ENCODE results near the gene CYP27A1.

CYP27A1 gene

DNA sequence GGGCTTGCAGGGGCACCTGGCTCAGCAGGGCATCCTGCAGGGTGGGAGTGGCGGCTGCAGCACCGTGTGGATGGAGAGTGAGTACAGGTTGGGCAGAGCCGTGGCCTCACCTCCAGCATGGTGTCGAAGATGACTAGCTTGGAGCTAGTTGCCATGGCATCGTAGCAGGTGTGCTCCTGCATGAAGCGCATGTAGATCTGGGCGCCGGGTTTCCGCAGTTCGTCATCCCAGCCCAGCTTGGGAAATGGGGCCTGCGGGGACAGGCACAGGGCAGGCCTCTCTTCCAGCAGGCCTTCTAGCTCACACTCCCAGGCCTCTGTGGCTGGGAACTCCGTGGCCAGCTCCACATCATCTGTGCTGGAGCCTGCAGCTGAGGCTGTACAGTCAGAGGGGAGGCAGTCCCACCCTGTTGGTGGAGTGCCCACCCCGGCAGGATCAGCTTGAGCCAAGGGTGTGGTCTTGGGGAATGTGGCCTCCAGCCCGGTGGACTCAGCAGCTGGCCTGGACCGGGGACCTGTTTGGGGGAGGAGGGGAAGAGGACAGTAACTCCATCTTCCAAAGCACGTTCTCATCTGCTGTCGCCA lies 48.0 kb downstream of the CYP27A1 start:
- TF ChIP-seq, protein P1, sequence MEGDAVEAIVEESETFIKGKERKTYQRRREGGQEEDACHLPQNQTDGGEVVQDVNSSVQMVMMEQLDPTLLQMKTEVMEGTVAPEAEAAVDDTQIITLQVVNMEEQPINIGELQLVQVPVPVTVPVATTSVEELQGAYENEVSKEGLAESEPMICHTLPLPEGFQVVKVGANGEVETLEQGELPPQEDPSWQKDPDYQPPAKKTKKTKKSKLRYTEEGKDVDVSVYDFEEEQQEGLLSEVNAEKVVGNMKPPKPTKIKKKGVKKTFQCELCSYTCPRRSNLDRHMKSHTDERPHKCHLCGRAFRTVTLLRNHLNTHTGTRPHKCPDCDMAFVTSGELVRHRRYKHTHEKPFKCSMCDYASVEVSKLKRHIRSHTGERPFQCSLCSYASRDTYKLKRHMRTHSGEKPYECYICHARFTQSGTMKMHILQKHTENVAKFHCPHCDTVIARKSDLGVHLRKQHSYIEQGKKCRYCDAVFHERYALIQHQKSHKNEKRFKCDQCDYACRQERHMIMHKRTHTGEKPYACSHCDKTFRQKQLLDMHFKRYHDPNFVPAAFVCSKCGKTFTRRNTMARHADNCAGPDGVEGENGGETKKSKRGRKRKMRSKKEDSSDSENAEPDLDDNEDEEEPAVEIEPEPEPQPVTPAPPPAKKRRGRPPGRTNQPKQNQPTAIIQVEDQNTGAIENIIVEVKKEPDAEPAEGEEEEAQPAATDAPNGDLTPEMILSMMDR (IDR thresholded peaks at IDR 0.05): no peak

DNA sequence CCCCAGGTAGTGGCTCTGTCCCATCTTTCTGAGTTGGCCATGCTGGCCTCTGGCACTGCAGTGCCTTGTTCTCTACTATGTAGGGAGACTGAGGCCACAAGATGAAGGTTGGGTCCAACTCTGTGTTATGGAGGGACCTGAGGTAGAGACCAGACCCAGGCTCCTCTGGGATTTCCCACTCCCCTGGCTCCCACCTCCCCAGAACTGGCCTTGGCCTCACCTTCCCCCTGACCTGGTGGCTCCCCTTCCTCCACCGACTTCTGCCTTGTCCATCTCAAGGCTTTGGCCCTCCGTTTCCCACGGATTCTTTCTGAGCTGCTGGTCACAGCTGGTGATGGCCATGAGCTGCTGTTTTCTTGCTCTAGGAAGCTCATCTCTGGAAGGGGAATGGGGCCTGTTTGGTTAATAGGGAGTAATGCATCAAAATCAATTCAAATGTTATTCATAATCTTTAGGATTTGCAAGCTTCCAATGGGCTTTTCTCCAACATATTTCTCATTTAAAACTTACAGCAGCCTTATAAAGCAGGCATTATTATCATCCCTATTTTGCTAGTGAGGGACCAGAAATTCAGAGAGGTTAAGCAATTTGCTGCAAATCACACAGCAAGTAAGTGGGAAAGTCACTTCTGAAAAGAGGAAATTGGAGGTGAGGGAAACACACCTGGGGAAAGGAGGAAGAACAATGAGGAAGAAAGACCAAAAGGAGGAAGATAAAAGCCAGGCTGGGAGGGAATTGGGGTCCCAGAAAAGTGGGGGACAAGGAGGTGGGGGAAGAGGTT lies 48.8 kb downstream of the CYP27A1 start:
- TF ChIP-seq, protein P1 (IDR thresholded peaks at IDR 0.05): no peak

DNA sequence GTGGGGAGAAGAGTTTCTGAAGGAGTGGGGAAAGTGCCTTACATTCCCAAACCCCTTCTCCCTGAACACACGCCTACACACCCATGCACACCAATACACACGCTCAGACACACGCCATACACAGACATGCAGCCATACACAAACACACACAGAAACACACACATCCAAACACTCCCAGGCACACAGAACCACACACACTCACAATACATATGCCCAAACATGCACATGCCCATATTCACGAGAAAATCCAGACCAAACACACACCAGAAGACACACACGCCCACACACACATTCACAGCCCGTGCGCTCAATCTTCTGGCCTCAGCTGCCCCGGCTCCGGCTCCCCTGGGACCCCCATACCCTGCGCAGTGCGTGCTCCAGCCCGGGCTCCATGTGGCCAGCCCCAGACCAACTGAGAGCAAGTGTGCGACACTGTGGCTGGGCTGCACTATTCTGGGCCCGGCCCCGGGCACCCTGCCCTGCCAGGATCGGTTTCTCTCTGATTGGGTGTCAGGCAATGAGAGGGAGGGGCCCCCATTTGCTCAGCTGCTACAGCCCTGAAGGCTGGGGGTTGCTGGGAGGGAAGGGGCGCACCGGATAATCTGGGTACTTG lies 49.5 kb downstream of the CYP27A1 start, which contains the start of gene PRKAG3:
TSS of gene PRKAG3 (minus strand) at position 426 of the 613 bp plus-strand sequence.
- TF ChIP-seq, protein P1 (IDR thresholded peaks at IDR 0.05): no peak

DNA sequence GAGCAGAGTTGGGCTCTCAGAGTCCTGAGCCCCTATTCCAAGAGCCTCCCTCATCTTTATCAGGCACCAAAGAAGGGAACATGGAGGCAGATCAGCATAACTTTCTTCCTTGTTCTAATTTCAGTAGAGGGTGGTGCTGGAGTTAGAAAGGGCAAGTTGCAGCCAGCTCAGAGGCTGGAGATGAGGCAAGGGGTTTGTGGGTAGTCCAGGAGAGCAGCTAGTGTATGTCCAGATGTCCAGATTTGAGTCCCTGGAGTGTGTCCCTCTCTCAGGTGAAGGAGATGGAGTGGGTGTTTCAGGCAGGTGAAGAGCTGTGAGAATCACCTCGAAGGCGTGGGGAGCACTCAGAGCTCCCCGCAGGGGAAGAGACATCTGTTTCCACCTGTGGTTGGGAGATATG lies 50.1 kb downstream of the CYP27A1 start:
- TF ChIP-seq, protein P1 (IDR thresholded peaks at IDR 0.05): no peak

DNA sequence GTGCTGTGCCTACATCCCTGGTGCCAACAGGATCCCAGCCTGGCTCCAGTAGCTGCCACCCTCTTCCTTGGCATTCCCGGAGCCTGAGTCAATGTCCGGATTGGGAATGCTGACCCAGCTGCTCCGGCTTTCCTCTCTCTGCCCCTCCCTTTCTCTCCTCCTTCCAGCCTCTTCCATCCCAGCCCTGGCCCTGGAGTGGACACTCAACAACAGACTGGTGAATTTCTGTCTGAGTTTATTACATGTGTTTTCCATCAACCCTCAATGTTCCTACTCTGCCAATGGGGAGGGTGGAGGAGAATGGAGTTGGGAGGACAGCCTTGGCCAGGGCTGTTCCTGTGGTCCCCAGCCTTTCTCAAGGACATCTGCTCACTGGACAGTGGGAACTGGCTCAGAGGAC lies 50.6 kb downstream of the CYP27A1 start:
- TF ChIP-seq, protein P1 (IDR thresholded peaks at IDR 0.05): no peak

DNA sequence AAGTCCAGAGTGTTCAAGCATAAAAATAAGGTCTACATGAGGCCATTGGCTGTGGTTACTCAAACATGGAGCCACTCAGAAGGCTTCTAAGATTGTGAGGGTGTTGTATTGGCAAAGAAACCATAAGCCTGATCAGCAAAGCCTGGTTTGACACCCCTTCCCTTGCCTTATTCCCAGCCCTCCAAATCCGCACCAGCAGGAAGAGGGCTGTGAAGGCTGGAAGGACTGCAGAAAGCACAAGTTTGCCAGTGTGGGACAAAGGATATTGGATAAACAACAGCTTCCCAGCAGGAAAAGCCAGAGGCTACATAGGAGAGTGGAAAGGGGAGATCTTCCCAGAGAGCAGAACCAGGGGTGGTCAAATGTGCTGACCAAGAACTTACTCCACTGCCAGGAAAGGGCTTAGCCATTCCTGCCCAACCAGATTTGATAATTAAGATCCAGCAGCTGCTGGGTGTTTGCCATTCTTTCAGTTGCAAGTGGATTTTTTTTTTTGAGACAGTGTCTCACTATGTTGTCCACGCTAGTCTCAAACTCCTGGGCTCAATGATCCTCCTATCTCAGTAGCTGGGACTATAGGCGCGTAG lies 51.2 kb downstream of the CYP27A1 start:
- TF ChIP-seq, protein P1 (IDR thresholded peaks at IDR 0.05): no peak

DNA sequence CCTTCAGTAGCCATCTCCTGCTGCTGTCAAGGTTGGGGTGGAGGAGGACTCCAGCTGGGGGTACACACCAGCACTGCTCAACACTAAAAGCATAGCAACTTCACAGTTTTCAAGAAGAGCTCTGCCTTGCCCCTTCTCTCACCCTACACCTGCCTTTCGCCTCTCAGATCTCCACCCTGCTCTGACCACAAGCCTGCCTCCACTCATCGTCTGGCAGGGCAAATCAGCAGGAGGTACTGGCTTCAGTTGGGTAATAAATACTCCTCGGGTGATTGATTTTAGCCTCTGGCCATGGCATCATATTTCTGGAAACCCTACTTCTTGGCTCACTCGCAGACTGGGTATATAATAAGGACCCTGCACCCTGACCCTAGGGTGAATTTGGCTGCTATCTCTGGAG lies 52.7 kb downstream of the CYP27A1 start:
- TF ChIP-seq, protein P1 (IDR thresholded peaks at IDR 0.05): no peak

All from LNCAP (cell line).